Stimulated activated CD8-positive, alpha-beta memory T cell treated with anti-CD3 and anti-CD28 coated beads, Interleukin-12 subunit alpha, Interleukin-12 subunit beta, amount 100 ng/mL, for 24 hours (primary cell): ENCODE data around the gene LAMA3.

ENCODE experiments used
- DNase-seq: peaks from one replicate; pipeline ENCODE4 v3.0.0-alpha.2; 2020; ENCODE audit errors: extremely low read depth

Gene LAMA3

DNA sequence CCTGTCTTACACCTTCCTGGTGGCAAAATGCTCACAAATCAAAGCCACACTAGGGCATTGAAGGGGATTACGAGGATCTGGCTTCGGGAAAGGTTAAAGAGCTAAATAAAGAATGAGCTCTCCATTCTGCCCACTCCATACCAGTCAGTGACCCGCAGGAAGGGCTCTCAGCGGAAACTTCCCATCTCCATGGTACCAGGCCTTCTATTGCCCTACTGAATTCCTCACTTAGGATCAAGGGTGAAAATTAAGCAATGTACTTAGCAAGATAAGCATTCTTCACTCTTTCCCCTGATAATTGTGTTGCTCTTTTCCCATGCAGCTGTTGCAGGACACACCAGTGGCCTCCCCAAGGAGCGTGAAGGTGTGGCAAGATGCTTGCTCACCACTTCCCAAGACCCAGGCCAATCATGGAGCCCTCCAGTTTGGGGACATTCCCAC is 249.7 kb downstream of the LAMA3 start:
- no peak for DNase-seq

DNA sequence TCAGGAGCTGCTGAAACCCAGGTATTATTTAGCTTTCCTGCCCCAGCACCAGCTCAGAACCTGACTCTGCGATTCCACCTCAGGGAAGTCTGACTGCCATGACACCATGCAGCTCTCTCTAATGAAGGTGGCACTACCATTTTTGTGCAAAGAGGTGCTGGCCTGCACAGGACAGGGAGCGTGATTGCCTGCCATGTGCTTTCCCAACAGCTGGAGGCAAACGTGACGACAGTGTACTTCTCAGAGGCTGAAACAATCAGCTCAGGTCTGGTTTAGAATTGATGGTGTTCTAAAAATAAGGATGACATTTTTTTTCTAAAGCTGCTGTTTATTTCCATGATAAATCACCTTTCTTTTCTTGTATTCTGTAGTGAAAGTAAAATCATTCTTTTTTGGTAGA is 250.1 kb downstream of the LAMA3 start:
- DNase-seq, result no peak

GRCh38 chr18:23939896-23940295 is 250.6 kb downstream of the LAMA3 start:
- no peak for DNase-seq

DNA sequence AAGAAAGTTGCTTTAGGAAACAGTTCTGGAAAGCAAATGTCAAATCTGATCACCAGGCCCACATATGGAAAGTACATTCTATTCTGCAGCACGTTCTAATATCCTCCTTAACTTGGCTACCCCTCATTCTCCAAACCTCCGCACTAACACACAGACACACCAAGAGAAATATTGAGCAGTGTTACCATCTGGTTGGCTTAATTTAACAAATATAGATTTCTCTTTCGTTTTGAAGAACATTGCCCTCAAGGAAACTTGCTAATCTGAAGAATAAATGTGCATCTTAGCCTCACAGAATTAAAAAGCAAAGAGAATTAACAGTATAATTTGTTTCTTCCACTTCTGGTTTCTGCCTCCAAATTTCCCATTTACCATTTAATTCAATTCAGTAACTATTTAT is 252.5 kb downstream of the LAMA3 start:
- DNase-seq, result no peak

DNA sequence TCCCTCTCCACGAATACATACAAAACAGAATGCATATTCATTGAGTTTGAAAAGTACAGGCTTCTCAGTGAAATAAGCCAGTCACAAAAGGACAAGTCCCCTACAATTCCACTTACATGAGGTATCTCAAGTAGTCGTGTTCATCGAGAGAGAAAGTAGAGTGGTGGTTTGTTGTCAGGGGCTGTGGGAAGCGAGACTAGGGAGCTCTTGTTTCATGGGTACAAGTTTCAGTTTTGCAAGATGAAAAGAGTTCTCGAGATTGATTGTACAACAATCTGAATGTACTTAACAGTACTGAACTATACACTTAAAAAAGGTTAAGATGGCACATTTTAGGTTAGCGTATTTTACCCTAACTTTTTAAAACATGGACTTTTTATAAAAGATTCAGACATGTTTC is 253.9 kb downstream of the LAMA3 start:
- DNase-seq, result no peak

GRCh38 chr18:23943903-23944624 is 254.8 kb downstream of the LAMA3 start:
- DNase-seq, result no peak

- no peak for DNase-seq
Observed at GRCh38 chr18:23945416-23946079, 256.3 kb downstream of the LAMA3 start.

DNA sequence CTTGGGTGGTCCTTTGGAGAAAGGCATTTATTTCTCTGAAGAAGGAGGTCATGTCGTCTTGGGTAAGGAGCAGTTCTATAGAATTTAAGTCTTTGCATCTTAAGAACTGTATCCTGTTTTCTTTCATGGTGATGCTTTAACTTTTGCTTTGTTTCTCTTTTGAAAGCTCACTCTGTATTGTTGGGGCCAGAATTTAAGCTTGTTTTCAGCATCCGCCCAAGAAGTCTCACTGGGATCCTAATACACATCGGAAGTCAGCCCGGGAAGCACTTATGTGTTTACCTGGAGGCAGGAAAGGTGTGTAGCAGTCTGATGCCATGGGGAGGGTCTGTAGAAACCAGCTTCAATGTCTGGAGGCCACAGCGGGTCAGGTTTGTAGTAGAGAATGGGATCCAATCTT is 260.6 kb downstream of the LAMA3 start:
- no peak for DNase-seq

DNA sequence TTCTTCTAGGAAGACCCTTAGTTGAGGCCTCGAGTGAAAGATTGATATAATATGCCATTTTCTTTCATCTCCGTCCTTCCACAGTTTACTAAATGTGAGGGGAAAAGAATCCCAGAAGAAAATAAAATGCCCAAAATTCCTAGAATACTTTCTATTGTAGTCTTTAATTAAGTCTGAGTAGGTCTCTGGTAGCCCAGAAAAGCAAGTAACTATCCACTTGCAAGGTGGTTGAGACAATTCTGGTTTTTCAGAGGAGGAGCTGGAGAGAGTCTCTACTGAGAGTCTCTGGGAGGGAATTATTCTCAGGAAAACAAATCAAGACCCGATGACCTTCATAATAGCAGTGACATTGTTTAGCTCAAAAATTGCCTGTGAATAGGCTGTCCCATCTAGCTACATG is 261.4 kb downstream of the LAMA3 start:
- no peak for DNase-seq

- no peak for DNase-seq
Observed at GRCh38 chr18:23951206-23951605, 262.0 kb downstream of the LAMA3 start.

DNA sequence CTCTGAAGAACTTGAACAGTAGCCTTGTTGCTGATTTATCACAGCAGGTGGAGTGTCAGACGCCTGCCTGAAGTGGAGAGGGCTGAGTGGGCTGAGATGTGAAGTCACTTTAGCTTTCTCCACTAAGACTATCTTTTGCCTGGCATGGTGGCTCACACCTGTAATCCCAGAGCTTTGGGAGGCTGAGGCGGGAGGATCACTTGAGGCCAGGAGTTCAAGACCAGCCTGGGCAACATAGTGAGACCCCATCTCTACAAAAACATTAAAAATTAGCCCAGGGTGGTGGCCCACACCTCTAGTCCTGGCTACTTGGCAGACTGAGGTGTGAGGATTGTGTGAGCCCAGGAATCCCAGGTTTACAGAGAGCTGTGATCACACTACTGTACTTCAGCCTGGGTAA is 264.7 kb downstream of the LAMA3 start:
- DNase-seq, result no peak

DNA sequence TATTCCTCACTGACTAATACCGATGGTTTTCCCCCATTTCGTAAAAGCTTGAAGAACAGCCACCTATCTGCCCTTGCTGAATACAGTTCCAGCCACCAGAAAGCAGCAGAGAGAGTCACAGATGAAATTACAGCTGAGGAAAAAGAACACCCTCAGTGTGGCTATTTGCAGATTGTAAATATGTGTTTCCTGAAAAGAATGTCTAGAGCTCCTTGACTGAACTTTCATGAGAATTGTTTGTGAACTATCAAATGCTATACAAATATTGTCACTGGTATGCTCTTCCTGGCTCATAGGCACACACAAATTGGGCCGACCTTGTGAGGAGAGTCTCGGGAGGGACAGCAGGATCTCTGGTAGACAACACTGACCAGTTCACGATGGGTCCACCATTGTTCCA is 267.2 kb downstream of the LAMA3 start:
- no peak for DNase-seq

GRCh38 chr18:23958036-23958435 is 268.8 kb downstream of the LAMA3 start:
- DNase-seq, result no peak

GRCh38 chr18:23963443-23964165 is 274.4 kb downstream of the LAMA3 start:
- no peak for DNase-seq

GRCh38 chr18:23964282-23965238 is 275.3 kb downstream of the LAMA3 start:
- DNase-seq, result no peak

- no peak for DNase-seq
Observed at GRCh38 chr18:23966909-23967308, 277.7 kb downstream of the LAMA3 start.

GRCh38 chr18:23967321-23968089 is 278.3 kb downstream of the LAMA3 start:
- no peak for DNase-seq

DNA sequence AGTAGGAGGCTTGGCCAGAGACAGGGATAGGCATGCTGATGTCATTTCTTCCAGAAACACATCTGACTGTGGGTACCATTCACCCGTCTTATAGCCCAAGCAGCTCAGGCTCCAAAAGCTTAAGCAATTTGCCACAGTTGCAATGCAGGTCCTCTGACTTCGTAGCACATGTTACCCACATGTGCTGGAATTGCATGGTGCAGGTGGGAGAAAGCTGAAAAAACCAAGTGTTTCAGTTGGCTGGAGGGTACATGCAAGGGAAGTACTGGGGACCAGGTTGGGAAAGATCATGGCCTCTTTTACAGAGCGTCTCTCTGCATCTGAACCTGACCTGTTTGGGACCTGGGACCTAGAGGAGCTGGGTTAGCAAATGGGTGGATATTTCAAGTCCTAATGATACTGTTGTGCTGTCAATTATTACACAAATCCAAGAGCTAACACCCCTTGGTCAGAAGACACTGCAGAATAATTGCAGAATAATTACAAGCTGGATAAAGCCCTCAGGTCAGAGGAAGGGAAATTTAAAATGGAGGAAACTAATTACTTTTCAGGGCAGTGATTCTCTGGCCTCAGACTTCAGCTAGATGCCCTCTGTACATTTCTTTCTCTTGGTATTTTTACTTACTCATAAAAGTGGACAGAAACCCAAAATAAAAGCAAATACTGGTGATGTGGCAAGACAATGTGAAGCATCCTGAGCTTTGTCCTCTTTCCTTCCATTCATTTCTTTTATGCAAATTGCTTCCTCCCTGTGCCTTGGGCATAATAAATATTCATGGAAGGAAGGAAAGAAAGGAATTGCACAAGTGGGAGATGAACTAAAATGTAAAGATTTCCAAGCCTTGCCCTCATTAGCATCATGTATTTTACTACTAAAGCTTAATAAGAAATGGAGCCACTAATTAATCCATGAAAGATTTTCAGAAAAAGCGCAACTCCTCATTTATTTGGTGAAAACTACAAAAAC is 279.7 kb downstream of the LAMA3 start:
- DNase-seq, result no peak

- no peak for DNase-seq
Observed at GRCh38 chr18:23969664-23970063, 280.4 kb downstream of the LAMA3 start.
